ENCODE data around the gene ESPN.

Gene ESPN

GRCh38 chr1:6459850-6460265 is 35.3 kb downstream of the ESPN start:
- Histone ChIP-seq H3K4me2 (ENCODE audit: insufficient read depth, low read length) (peak overlapping the region; percentile 64), H3K4me1 (ENCODE audit: insufficient read depth, low read length) (peaks cover 19% of the 10 kb centered on the region), H3K9ac (ENCODE audit: low read depth, low read length) (peak overlapping the region; percentile 69), H3K36me3 (ENCODE audit: insufficient read depth, low read length) (no peaks in the 10 kb centered on the region), H2AFZ (ENCODE audit: low read depth, low read length) (peak overlapping the region; percentile 79), H4K20me1 (ENCODE audit: insufficient read depth, low read length) (no peaks in the 10 kb centered on the region), H3K27me3 (ENCODE audit: insufficient read depth, low read length, poor library complexity) (no peaks in the 10 kb centered on the region), H3K27ac (ENCODE audit: low read length) (peak overlapping the region; percentile 69), H3K4me3 (ENCODE audit: low read depth in 1 of 2, low read length in 2 of 2) (peak overlapping the region; percentile 16 to 47; a peak in 3 of 4 replicates), H3K9me3 (ENCODE audit: insufficient read depth, low read length, severe bottlenecking) (no peaks in the 10 kb centered on the region), H3K79me2 (ENCODE audit: insufficient read depth, low read length) (no peaks in the 10 kb centered on the region)
- TF ChIP-seq EZH2 (IDR thresholded peaks at IDR 0.05; ENCODE audit: borderline replicate concordance, low read depth, low read length, severe bottlenecking): no peak
- no peak for TF ChIP-seq CTCF (IDR thresholded peaks at IDR 0.05; ENCODE audit: borderline replicate concordance, extremely low read depth, low read length, poor library complexity, severe bottlenecking)
- ATAC-seq (ENCODE audit: insufficient read depth, low read depth) (peak; percentile 79), DNase-seq (peak; percentile 73)

- Histone ChIP-seq H3K27ac (ENCODE audit: low read length) (peak overlapping the region; percentile 69), H3K9me3 (ENCODE audit: insufficient read depth, low read length, severe bottlenecking) (no peaks in the 10 kb centered on the region), H2AFZ (ENCODE audit: low read depth, low read length) (peak overlapping the region; percentile 79), H3K4me2 (ENCODE audit: insufficient read depth, low read length) (peak overlapping the region; percentile 64), H3K4me1 (ENCODE audit: insufficient read depth, low read length) (peaks cover 19% of the 10 kb centered on the region), H3K36me3 (ENCODE audit: insufficient read depth, low read length) (no peaks in the 10 kb centered on the region), H3K9ac (ENCODE audit: low read depth, low read length) (peak overlapping the region; percentile 69), H3K79me2 (ENCODE audit: insufficient read depth, low read length) (no peaks in the 10 kb centered on the region), H3K27me3 (ENCODE audit: insufficient read depth, low read length, poor library complexity) (peaks cover 3% of the 10 kb centered on the region), H4K20me1 (ENCODE audit: insufficient read depth, low read length) (no peaks in the 10 kb centered on the region), H3K4me3 (ENCODE audit: low read depth in 1 of 2, low read length in 2 of 2) (peak overlapping the region; percentile 16 to 47; a peak in 3 of 4 replicates)
- DNase-seq (peak; percentile 77), ATAC-seq (ENCODE audit: insufficient read depth, low read depth) (peak; percentile 80)
- no peak for TF ChIP-seq EZH2 (IDR thresholded peaks at IDR 0.05; ENCODE audit: borderline replicate concordance, low read depth, low read length, severe bottlenecking)
- TF ChIP-seq CTCF (IDR thresholded peaks at IDR 0.05; ENCODE audit: borderline replicate concordance, extremely low read depth, low read length, poor library complexity, severe bottlenecking): no peak
These were observed 35.9 kb downstream of the ESPN start for GRCh38 chr1:6460301-6461050.

GRCh38 chr1:6461051-6461530 is 36.5 kb downstream of the ESPN start:
- Histone ChIP-seq H4K20me1 (ENCODE audit: insufficient read depth, low read length) (no peaks in the 10 kb centered on the region), H2AFZ (ENCODE audit: low read depth, low read length) (peak overlapping the region; percentile 79), H3K9me3 (ENCODE audit: insufficient read depth, low read length, severe bottlenecking) (no peaks in the 10 kb centered on the region), H3K79me2 (ENCODE audit: insufficient read depth, low read length) (no peaks in the 10 kb centered on the region), H3K4me1 (ENCODE audit: insufficient read depth, low read length) (peaks cover 19% of the 10 kb centered on the region), H3K4me2 (ENCODE audit: insufficient read depth, low read length) (peak overlapping the region; percentile 64), H3K27me3 (ENCODE audit: insufficient read depth, low read length, poor library complexity) (peaks cover 9% of the 10 kb centered on the region), H3K9ac (ENCODE audit: low read depth, low read length) (peak overlapping the region; percentile 69), H3K27ac (ENCODE audit: low read length) (peak overlapping the region; percentile 69), H3K4me3 (ENCODE audit: low read depth in 1 of 2, low read length in 2 of 2) (peak overlapping the region; percentile 16 to 47; a peak in 2 of 4 replicates), H3K36me3 (ENCODE audit: insufficient read depth, low read length) (no peaks in the 10 kb centered on the region)
- no peak for DNase-seq
- TF ChIP-seq CTCF (IDR thresholded peaks at IDR 0.05; ENCODE audit: borderline replicate concordance, extremely low read depth, low read length, poor library complexity, severe bottlenecking) (no peak), EZH2 (IDR thresholded peaks at IDR 0.05; ENCODE audit: borderline replicate concordance, low read depth, low read length, severe bottlenecking) (no peak)
- no peak for ATAC-seq (ENCODE audit: insufficient read depth, low read depth)
